Chondrocyte (in vitro differentiated cells): ENCODE data around the gene CAMKMT. TPM values are rescaled to one million over a fixed set of nuclear protein-coding genes. Genes with fewer than 3 reads are reported as not detected.

ENCODE experiments used
- DNase-seq: peaks from one replicate; pipeline ENCODE4 v3.0.0; 2021; ENCODE audit warnings: mixed read lengths, low spot score
- H3K27ac Mint-ChIP-seq: one replicate; pipeline ENCODE4 v1.8.0; 2021; ENCODE audit warnings: mild to moderate bottlenecking, moderate library complexity, mixed read lengths; ENCODE audit not compliant: unreplicated experiment
- H3K27me3 Mint-ChIP-seq: 2 replicates; pipeline ENCODE4 v1.8.0; 2021; ENCODE audit warnings: low read depth, mixed read lengths
- H3K36me3 Mint-ChIP-seq: 2 replicates; pipeline ENCODE4 v1.8.0; 2021; ENCODE audit warnings: low read depth, mixed read lengths
- H3K4me1 Mint-ChIP-seq: 2 replicates; pipeline ENCODE4 v1.8.0; 2021; ENCODE audit warnings: low read depth, mild to moderate bottlenecking, mixed read lengths
- H3K4me3 Mint-ChIP-seq: one replicate; pipeline ENCODE4 v1.8.0; 2021; ENCODE audit warnings: mild to moderate bottlenecking, moderate library complexity, mixed read lengths; ENCODE audit not compliant: unreplicated experiment
- H3K9me3 Mint-ChIP-seq: 2 replicates; pipeline ENCODE4 v1.8.0; 2021; ENCODE audit warnings: low read depth, mixed read lengths
- total RNA-seq: library from RNA; stranded (reverse); gene quantifications from 3 replicates; pipeline ENCODE4 v1.2.1, GENCODE V29; 2021
- TF ChIP-seq, protein P1 (sequence below): fragments of 200-600 bp; sonication (generic); IDR thresholded peaks from 2 replicates; pipeline ENCODE4 v1.5.0; 2021; ENCODE audit warnings: antibody characterized with exemption, mild to moderate bottlenecking, moderate library complexity

Gene CAMKMT
- total RNA-seq, 1 donor from 2014 or later, result 6.5 TPM

DNA sequence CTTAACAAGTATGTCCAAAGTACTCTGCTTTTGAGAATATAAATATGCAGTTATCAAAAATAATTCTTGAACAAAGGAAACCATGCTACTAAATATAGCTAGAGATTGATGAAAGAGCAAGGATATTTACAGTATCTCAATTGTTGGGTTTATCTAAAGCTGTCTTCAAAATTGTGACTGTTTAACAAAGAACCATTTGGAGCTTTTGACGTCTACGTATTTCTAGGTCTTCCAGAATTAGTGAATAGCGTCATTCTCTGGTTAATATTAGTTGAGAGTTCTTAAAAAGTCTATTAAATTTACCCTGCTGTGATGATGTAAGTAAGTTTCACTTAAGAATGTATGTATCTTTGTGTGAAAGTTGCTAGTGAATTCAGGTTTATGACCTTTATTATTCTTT is 356.7 kb downstream of the CAMKMT start:
- H3K4me3 Mint-ChIP-seq, result no peak overlapping the region
- no peaks in the 10 kb centered on the region for H3K9me3 Mint-ChIP-seq
- H3K27me3 Mint-ChIP-seq, result no peaks in the 10 kb centered on the region
- TF ChIP-seq, protein P1, sequence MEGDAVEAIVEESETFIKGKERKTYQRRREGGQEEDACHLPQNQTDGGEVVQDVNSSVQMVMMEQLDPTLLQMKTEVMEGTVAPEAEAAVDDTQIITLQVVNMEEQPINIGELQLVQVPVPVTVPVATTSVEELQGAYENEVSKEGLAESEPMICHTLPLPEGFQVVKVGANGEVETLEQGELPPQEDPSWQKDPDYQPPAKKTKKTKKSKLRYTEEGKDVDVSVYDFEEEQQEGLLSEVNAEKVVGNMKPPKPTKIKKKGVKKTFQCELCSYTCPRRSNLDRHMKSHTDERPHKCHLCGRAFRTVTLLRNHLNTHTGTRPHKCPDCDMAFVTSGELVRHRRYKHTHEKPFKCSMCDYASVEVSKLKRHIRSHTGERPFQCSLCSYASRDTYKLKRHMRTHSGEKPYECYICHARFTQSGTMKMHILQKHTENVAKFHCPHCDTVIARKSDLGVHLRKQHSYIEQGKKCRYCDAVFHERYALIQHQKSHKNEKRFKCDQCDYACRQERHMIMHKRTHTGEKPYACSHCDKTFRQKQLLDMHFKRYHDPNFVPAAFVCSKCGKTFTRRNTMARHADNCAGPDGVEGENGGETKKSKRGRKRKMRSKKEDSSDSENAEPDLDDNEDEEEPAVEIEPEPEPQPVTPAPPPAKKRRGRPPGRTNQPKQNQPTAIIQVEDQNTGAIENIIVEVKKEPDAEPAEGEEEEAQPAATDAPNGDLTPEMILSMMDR, result no peak
- peaks cover 25% of the 10 kb centered on the region for H3K4me1 Mint-ChIP-seq
- no peaks in the 10 kb centered on the region for H3K36me3 Mint-ChIP-seq
- no peak for DNase-seq
- no peak overlapping the region for H3K27ac Mint-ChIP-seq

DNA sequence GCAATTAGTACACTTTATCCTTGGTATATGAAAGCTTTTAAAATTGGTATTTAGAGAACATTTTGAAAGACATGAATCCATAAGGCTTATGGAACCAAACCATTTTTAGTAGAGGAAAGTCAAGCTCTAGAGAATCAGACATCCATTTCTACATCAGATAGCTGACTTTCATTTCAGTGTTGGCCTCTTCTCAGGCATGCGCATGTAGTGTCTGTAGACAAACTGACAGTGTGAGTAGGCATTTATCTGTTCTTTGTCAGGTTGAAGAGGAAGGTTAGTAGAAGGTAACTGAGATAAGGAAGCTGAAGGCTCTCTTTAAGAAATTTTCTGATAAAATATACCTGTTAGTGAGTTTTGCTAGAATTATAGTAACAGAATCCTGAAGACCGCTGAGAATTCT is 357.8 kb downstream of the CAMKMT start:
- Mint-ChIP-seq H3K27ac (no peak overlapping the region), H3K4me1 (peaks cover 27% of the 10 kb centered on the region), H3K4me3 (no peak overlapping the region), H3K36me3 (no peaks in the 10 kb centered on the region), H3K9me3 (no peaks in the 10 kb centered on the region), H3K27me3 (no peaks in the 10 kb centered on the region)
- TF ChIP-seq, protein P1, result no peak
- no peak for DNase-seq

DNA sequence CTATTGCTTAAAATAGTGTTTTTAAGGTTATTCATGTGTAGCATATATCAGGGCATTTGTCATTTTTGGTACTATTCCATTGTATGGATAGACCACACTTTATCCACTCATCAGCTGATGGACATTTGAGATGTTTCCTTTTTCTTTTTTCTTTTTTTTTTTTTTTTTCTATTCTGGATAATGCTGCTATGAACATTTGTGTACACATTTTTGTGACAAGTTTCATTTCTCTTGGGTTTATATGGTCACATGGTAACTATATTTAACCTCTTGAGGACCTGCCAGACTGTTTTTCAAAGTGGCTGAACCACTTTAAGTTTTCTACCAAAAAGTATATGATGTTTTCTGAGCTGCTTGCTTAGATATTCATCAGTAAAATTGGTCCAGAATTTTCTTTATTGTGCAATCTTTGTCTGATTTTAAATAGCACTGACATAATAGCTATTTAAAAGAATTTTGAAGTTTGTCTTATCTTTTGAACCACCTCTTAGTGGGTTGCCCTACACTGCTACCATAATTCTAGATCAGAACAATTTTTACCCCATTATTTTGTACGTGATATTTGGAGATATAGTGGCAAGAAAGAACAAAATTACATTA is 360.4 kb downstream of the CAMKMT start:
- H3K4me1 Mint-ChIP-seq, result peaks cover 18% of the 10 kb centered on the region
- H3K36me3 Mint-ChIP-seq, result peaks cover 2% of the 10 kb centered on the region
- no peak overlapping the region for H3K4me3 Mint-ChIP-seq
- no peak for DNase-seq
- TF ChIP-seq, protein P1, result no peak
- H3K27me3 Mint-ChIP-seq, result peaks cover 3% of the 10 kb centered on the region
- no peaks in the 10 kb centered on the region for H3K9me3 Mint-ChIP-seq
- peak overlapping the region; percentile 24 for H3K27ac Mint-ChIP-seq

DNA sequence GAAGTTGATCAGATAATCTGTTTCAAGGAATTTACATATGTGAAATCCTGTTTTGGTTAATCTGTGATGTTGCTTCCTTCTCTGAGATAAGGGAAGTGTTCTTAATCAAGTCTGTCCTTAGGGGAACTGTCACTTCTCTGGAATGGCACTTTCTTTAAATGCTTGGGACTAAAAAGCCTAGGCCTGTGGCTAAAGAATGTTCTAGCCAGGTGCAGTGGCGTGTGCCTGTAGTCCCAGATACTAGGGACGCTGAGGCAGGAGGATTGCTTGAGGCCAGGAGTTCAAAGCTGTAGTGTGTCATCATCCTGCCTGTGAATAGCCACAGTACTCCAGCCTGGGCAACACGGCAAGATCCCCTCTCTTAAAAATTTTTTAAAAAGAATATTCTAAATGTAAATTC is 362.2 kb downstream of the CAMKMT start:
- H3K36me3 Mint-ChIP-seq, result peaks cover 2% of the 10 kb centered on the region
- TF ChIP-seq, protein P1, result no peak
- H3K4me1 Mint-ChIP-seq, result peaks cover 18% of the 10 kb centered on the region
- H3K9me3 Mint-ChIP-seq, result no peaks in the 10 kb centered on the region
- no peak overlapping the region for H3K27ac Mint-ChIP-seq
- DNase-seq, result no peak
- H3K27me3 Mint-ChIP-seq, result peaks cover 3% of the 10 kb centered on the region
- H3K4me3 Mint-ChIP-seq, result no peak overlapping the region

DNA sequence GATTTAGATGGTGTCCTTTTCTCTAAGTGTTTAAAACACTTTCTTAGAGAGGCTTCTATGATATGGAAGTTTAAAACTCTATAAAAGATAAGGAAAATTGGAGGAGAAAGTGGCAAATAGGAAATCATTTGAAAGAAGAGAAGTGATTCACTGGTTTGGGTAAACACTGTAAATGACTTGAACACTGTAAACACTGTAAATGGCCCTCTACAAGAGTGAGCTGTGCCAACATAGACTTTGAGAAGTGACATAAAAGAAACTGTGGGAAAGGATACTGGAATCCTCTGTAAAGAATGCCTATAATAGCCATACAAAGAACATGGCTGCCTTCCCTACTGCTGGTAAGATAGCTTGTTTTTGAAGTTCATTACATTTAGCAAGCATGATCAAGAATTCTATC is 368.8 kb downstream of the CAMKMT start:
- Mint-ChIP-seq H3K4me3 (no peak overlapping the region), H3K36me3 (peaks cover 4% of the 10 kb centered on the region), H3K27me3 (peaks cover 3% of the 10 kb centered on the region), H3K27ac (no peak overlapping the region), H3K9me3 (peaks cover 9% of the 10 kb centered on the region), H3K4me1 (peaks cover 8% of the 10 kb centered on the region)
- no peak for DNase-seq
- TF ChIP-seq, protein P1, result no peak
